Stimulated activated CD8-positive, alpha-beta memory T cell treated with anti-CD3 and anti-CD28 coated beads, Interleukin-15, amount 100 ng/mL, for 48 hours (primary cell): ENCODE data around the gene GYS2.
"Not testable (repeated sequence)": the region's sequence is repeated elsewhere in the genome, so short reads cannot be mapped to it uniquely, and the experiment has no call there.

Experiments
- DNase-seq, 2 donors: peaks; one replicate each; pipeline ENCODE4 v3.0.0-alpha.2; 2020; ENCODE audit warnings: low read depth in 2 of 2

Gene GYS2

GRCh38 chr12:21604245-21605101, at the start of gene GYS2:
Gene GYS2 (minus strand): TSS chr12:21604847. CDS start chr12:21604592, 255 bp downstream.
- no peak for DNase-seq

- DNase-seq = no peak
These were observed 47.2 kb upstream of the GYS2 start for GRCh38 chr12:21651821-21652220.

GRCh38 chr12:21650997-21651396, 46.4 kb upstream of the GYS2 start:
- DNase-seq = no peak

DNA sequence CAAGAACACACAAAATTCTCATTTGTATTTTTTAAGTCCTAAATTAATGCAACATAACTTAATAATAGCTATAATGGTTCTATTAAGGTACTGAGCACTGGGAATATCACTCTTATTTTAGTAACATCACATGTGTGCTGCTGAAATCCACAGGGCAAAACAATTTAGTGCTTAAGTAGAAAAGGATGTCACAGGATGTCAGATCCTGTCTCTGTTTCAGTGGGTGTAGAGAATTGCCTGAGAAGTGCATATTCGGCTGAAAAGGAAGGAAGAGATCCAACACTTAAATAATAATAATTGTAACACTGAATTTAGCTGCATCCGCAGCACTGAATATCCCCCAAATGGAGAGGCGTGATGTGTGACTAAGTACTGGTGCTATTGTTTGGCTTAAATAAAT, 44.4 kb upstream of the GYS2 start:
- no peak for DNase-seq

DNA sequence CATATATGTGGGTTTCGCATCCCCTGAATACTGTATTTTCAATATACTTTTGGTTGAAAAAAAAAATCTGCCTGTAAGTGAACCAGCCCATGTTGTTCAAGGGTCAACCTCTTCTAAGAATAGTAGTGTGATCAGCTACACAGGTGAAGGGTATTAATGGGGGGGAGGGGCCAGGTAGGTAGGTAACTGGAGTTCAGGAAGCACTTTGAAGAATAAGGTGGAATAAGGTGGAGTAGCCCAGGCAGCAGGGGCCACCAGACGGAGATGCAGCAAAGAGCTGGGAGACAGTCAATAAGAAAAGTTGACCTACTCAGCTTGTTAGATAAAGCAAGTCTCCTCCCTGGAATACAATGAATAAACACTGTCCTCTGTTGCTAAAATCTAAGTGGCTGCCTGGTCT, 43.7 kb upstream of the GYS2 start:
- DNase-seq = no peak

GRCh38 chr12:21647179-21647578, 42.5 kb upstream of the GYS2 start:
- DNase-seq = no peak

DNA sequence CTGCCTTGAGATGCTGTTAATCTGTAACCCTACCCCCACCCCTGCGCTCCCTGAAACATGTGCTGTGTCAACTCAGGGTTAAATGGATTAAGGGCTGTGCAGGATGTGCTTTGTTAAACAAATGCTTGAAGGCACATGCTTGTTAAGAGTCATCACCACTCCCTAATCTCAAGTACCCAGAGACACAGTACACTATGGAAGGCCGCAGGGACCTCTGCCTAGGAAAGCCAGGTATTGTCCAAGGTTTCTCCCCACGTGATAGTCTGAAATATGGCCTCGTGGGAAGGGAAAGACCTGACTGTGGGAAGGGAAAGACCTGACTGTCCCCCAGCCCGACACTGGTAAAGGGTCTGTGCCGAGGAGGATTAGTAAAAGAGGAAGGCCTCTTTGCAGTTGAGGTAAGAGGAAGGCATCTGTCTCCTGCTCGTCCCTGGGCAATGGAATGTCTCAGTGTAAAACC, 40.4 kb upstream of the GYS2 start:
- not testable (repeated sequence) for DNase-seq

DNA sequence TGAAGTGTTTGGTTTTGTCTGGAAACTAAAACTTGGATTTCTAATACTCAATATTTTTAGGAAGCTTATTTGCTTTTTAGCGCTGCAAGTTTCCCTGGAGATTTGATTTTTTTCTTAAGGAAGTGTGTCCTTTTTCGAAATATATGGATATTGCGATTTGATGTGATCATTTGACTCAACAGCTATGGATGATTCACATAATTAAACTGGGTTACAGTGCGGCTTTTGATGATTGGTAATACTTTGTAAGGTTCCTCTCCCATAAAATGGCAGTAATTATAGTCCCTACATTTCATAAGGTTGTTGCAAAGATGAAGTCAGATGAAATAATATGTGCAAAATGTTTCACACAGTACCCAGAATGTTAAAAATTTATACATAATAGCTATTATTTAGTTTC, 39.9 kb upstream of the GYS2 start:
- DNase-seq = no peak

DNA sequence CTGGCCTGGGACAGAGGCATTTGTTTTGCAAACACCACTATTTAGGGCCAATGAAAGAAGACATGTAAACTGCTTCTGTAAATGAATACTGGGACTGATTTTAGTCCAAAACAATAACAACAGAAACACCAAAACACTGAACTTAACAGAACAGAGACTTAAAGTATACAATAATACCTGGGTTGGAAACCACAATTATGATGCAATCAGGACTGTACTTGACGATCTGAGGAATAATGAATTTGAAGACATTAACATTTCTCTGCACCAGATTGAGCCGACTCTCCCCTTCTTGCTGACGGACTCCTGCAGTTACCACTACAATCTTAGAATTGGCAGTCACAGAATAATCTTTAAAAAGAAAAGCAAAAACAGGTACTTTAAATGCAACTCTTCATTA, 39.1 kb upstream of the GYS2 start:
- no peak for DNase-seq

- no peak for DNase-seq
These were observed 38.2 kb upstream of the GYS2 start for GRCh38 chr12:21642707-21643389.

- no peak for DNase-seq
These were observed 33.6 kb upstream of the GYS2 start for GRCh38 chr12:21638054-21638891.

DNA sequence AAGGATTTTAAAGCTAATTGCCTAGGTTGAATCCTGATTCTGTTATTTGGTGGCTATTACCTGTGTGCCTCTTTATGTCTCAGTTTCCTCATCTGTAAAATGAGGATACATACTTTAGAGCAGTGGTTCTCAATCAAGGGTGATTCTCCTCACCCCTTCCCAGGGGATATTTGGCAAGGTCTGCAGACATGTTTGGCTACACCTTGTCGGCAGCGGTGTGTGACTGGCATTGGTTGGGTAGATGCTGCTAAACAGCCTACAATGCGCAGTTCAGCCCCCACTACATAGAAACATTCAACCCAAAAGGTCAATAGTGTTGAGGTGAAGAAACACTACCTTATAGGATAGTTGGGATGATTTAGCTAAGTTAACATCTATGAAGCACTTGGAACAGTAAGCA, 29.6 kb upstream of the GYS2 start:
- no peak for DNase-seq

DNA sequence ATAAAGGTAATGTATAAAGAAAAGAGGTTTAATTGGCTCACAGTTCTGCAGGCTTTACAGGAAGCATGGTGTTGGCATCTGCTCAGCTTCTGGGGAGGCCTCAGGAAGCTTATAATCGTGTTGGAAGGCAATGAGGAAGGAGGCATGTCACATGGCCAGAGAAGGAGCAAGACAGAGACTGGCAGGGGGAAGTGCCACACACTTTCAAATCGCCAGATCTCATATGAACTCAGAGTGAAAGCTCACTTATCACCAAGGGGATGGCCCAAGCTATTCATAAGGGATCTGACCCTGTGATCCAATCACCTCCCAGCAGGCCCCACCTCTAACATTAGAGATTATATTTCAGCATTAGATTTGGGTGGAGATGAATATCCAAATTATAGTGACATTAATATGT, 26.7 kb upstream of the GYS2 start:
- no peak for DNase-seq

- no peak for DNase-seq
These were observed 23.3 kb upstream of the GYS2 start for GRCh38 chr12:21627924-21628323.

GRCh38 chr12:21618566-21618965, 13.9 kb upstream of the GYS2 start:
- no peak for DNase-seq

- no peak for DNase-seq
These were observed 12.4 kb upstream of the GYS2 start for GRCh38 chr12:21617030-21617429.

DNA sequence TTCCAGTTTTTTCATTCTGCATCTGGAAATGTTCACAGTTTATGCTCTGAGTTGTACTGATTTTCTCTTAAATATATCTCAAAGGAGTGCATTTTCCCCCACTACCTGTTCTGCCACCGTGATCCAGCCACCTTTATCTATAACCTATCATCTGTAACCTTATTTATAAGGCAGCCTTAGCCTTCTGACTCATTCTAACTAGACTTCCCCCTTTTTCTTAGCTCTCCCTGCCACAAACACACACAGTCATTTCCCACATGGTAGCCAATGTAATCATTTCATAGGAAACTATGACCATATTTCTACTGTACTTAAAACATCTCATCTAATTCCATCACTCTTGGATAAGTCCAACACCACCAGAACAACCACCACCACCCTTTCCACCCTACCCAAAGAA, 10.8 kb upstream of the GYS2 start:
- no peak for DNase-seq

- no peak for DNase-seq
These were observed 9.9 kb upstream of the GYS2 start for GRCh38 chr12:21614506-21614905.

- no peak for DNase-seq
These were observed 9.3 kb upstream of the GYS2 start for GRCh38 chr12:21613931-21614330.

DNA sequence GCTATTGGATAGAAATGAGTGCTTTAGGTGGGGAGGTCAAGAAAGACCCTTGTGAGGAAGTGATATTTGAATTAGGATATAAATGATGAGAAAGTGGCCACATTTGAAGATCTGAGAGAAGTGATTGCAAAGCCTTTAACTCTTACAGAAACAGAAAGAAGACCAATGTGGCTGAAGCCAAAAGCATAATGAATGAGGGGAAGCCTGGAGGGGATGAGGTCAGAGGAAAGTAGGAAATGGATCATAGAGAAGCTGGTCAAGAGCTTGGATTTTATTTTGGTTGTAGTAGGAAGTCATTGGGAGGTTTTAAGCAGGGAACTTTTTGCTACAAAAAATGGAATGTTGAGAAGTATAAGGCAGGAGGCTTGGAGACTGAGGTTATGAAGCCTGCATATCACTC, 3.5 kb upstream of the GYS2 start:
- DNase-seq = no peak

- no peak for DNase-seq
These were observed 3.1 kb upstream of the GYS2 start for GRCh38 chr12:21607701-21608100.

GRCh38 chr12:21606175-21606574, 1.5 kb upstream of the GYS2 start:
- no peak for DNase-seq
